ENCODE results near the gene PPM1N.
A peak's percentile ranks its signal among the peaks of the same experiment; 100 is the strongest.

PPM1N gene

GRCh38 chr19:45471111-45471930 lies 26.9 kb upstream of the PPM1N start:
- no peak for DNase-seq (ENCODE audit: low read depth)

DNA sequence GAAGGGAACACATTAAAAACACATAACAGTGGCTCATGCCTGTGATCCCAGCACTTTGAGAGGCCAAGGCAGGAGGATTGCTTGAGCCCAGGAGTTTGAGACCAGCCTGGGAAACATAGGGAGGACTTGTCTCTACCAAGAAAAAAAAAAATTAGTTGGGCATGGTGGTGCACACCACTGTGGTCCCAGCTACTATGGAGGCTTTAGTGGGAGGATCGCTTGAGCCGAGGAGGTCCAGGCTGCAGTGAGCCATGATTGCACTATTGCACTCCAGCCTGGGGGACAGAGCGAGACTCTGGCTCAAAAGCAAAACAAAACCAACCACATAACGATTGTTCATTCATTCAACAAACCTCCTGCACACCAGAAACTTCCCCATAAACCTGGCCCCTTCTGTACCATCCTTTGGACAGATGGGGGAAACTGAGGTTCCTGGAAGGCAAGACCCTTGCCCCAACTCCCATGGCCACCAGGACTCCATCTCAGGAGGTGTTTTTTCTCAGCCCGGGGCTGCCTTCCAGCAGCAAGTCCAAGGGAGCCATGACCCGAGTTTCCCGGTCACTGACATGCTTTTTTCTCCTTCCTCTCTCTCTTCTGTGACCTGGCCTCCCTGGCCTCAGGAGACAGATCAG lies 26.2 kb upstream of the PPM1N start:
- DNase-seq (ENCODE audit: low read depth), result no peak

DNA sequence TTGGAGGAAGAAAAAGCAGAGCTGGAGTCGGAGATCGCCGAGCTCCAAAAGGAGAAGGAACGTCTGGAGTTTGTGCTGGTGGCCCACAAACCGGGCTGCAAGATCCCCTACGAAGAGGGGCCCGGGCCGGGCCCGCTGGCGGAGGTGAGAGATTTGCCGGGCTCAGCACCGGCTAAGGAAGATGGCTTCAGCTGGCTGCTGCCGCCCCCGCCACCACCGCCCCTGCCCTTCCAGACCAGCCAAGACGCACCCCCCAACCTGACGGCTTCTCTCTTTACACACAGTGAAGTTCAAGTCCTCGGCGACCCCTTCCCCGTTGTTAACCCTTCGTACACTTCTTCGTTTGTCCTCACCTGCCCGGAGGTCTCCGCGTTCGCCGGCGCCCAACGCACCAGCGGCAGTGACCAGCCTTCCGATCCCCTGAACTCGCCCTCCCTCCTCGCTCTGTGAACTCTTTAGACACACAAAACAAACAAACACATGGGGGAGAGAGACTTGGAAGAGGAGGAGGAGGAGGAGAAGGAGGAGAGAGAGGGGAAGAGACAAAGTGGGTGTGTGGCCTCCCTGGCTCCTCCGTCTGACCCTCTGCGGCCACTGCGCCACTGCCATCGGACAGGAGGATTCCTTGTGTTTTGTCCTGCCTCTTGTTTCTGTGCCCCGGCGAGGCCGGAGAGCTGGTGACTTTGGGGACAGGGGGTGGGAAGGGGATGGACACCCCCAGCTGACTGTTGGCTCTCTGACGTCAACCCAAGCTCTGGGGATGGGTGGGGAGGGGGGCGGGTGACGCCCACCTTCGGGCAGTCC lies 25.5 kb upstream of the PPM1N start:
- DNase-seq (ENCODE audit: low read depth), result no peak

DNA sequence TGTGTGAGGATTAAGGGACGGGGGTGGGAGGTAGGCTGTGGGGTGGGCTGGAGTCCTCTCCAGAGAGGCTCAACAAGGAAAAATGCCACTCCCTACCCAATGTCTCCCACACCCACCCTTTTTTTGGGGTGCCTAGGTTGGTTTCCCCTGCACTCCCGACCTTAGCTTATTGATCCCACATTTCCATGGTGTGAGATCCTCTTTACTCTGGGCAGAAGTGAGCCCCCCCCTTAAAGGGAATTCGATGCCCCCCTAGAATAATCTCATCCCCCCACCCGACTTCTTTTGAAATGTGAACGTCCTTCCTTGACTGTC lies 24.9 kb upstream of the PPM1N start:
- DNase-seq (ENCODE audit: low read depth), result no peak

- DNase-seq (ENCODE audit: low read depth), result no peak
These were observed 24.3 kb upstream of the PPM1N start for GRCh38 chr19:45473682-45474605.

- DNase-seq (ENCODE audit: low read depth), result no peak
These were observed 23.4 kb upstream of the PPM1N start for GRCh38 chr19:45474606-45475521.

DNA sequence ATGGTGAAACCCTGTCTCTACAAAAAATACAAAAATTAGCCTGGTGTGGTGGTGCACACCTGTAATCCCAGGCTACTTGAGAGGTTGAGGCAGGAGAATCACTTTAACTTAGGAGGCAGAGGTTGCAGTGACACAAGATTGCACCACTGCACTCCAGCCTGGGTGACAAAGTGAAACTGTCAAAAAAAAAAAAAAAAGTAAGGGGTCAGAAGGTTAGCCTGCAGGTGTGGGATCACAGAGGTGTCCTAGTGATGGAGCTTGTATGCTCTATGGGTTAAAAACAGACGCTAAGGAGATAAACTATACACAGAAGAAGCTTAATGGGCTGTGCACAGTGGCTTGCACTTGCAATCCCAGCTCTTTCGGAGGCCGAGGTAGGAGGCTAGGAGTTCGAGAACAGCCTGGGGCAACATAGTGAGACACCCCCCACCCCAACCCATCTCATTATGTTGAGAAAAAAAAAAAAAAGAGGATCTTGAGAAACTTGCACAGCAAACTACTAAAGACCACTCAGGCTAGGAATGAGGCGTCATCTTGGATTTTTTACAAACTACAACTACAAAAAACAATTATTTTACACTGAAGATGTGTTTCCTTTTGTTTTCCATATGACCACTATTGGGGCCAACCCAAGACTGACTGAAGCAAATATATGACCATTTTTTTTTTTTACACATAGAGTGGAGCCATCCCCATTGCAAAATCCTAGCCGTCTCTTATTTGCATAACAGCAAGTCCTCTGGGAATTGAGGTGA lies 22.5 kb upstream of the PPM1N start:
- DNase-seq (ENCODE audit: low read depth), result no peak

DNA sequence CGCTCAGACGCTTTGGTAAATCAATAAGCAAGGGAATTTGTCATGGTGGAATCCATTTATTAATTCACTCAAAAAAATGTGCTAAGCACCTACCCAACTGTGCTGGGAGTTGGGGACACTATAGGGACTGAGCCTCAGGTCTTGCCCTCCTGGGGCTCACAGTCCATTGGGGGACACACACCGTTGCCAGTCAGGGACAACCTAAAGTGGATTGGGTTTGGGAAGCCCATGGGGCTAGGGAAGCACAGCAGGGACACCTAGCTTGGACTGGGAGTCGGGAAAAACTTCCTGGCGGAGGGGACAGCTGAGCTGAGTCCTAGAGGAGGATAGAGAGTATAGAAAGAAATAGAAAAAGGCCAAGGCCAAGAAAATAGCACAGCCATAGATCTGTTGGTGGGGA lies 21.9 kb upstream of the PPM1N start:
- no peak for DNase-seq (ENCODE audit: low read depth)

- no peak for DNase-seq (ENCODE audit: low read depth)
These were observed 21.1 kb upstream of the PPM1N start for GRCh38 chr19:45477186-45477585.

DNA sequence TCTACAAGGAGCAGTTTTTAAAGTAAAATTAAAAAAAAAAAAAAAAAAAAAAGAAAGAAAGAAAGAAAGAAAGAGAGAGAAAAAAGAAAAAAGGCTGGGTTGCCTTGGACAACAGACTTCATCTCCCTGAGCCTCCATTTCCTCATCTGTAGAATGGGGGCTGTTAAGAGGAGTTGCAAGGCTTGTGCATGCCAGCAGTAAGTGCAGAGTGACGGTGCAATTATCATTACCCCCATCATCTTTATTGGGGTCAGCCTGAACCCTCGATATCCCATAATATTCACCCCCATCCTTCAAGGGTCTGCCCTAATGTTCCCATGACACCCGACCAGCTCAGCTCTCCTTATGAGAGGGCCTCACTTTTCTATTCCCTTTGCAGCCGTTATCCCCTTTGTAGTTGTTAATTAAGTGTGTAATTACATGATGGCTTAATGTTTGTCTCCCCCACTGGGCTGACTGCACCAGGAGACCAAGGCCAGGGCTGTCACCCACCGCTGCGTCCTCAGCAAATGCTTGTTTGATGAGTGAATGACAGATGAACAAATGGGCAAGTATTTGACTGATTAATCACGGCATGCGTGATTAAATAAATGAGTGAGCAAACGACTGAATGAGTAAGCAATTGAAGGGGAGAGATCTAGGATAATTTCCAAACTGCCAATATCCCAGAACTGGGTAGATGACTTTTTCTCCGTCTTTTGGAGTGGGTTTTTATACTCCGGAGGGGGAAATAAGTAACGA lies 20.4 kb upstream of the PPM1N start:
- DNase-seq (ENCODE audit: low read depth), result no peak

DNA sequence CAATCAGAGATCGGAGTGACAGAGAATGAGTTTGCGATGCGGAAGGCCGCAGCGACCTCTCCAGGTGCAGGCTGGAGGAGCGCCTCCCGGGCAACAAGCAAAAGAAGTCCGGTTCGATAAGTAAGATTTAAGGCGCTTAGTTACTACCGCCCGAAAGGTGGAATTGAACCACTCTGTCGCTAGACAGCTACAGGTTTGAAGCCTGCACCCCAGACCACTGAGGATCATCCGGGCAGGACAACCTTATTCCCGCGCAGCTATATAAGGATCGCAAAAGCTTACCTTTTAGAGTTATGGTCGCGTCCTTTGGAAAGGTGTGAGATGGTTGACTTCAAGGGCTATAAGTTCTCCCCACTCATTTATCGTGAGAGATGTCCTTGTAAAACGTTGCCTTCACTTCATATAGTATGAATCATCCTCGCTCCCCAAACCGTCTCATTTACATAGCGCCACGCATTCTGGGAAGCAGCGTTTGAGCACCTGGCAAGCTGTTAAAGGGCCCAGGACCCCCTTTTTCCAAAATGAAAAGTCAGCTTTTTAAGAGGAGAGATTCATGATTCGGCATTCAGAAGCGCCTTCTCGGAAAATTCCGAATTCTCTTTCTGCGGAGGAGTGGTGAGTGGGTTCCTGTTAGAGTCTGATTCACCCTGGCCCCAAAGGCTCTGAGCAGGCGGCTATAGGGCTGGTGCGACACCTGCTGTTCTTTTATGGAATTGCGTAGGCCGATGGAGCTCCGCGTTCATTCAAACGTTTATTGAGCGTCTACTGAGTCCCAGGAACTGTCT lies 19.6 kb upstream of the PPM1N start:
- DNase-seq (ENCODE audit: low read depth), result peak; percentile 94

- DNase-seq (ENCODE audit: low read depth), result no peak
These were observed 15.2 kb upstream of the PPM1N start for GRCh38 chr19:45483033-45483432.

- DNase-seq (ENCODE audit: low read depth), result peak; percentile 72
These were observed 13.8 kb upstream of the PPM1N start for GRCh38 chr19:45484273-45484945.

DNA sequence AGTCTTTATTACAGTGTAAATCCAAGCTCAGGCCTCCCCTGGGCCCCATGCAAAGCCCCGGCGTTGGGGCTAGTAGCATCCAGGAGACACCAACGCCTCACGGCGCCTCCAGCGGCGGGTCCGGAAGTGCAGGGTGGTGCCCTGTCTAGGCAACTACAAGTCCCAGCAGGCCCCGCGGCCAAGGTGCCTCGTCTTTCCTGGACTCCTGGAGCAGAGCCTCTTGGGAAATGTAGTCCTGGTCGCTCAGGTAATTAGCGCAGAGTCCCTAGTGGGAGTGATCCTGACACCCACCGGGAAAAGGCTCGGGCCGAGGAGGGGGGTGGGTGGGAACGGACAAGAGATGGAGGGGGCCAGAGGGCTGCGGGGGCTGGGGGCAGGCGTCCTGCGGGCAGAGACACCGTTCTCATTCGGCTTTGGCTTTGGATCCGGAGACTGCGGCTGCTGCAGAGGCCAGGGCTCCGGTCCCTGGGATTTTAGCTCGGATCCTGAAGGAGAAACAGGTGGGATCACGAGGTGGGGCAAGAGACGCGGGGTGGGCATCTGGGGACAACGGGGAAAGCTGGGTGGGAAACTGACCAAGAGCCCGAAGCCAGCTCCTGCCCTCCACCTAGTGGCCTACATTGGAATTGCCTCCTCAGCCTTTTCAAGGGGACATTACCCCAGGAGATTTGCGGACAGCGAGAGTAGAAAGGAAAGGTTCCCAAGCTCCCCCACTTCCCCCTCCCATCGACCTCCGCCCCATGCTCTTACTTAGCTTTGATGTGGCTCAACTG lies 12.8 kb upstream of the PPM1N start:
- DNase-seq (ENCODE audit: low read depth), result peak; percentile 92

GRCh38 chr19:45488708-45489107 lies 9.5 kb upstream of the PPM1N start:
- DNase-seq (ENCODE audit: low read depth), result no peak

GRCh38 chr19:45489216-45489855 lies 8.9 kb upstream of the PPM1N start:
- no peak for DNase-seq (ENCODE audit: low read depth)

DNA sequence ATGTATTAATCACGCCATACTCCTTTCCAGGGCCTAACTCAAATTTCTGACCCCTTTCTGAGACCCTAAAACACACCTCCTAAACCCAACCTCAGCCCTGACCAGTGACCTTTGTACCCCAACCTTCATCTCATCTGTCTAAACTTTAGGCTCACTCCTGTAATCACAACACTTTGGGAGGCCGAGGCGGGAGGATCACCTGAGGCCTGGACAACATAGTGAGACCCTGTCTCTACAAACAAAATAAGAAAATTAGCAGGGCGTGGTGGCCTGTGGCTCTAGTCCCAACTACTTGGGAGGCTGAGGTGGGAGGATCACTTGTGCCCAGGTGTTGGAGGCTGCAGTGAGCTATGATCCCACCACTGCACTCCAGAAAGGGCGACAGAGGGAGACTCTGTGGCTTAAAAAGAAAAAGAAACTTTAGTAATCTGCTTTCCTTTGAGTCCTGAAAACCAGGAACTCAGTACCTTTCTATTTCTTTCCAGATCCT lies 6.1 kb upstream of the PPM1N start:
- DNase-seq (ENCODE audit: low read depth), result no peak
